Effector CD8-positive, alpha-beta T cell (primary cell): ENCODE data around the gene PLAAT4.
A peak's percentile ranks its signal among the peaks of the same experiment; 100 is the strongest.
"Not testable (repeated sequence)": the region's sequence is repeated elsewhere in the genome, so short reads cannot be mapped to it uniquely, and the experiment has no call there.

Experiments used
- DNase-seq: peaks from one replicate; lab custom pipeline; 2025; lab: John Stamatoyannopoulos, UW

PLAAT4 gene

GRCh38 chr11:63543711-63544110, 7.1 kb downstream of the PLAAT4 start:
- no peak for DNase-seq

DNA sequence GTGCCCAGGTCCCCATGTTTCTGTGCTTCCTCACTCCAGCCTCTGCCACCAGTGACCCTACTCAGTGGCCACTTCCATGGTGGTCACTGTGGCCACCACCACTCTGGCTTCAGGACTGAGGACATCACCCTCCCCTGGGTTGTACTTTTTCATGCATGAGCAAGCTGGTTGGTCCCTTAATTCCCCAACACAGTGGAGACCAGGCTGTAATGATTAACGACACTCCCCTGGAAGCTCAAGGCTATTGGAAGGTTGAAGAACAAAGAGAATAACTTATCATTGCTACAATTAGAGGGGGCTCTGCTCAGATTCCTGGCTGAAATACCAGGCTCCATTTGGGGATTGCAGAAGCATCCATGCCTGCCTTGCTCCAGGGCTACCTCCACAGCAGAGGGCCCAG, 10.5 kb downstream of the PLAAT4 start:
- DNase-seq, result no peak

DNA sequence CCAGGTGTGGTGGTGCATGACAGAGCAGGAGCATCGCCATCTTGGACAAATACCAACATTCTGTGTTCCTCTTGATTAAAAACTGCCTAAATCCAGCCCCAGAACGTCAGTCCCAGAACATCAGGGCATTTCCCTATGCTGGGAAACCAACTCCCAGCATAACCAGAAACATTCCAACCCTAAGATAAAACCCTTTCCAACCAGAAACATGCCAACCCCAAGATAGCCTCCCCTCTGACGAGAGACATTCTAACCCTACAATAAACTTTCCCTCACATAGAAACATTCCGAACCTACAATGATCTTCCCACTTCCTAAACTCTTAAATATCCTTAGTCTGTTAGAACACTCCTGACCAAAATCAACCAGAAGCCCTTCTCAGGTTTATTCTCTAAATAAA, 11.6 kb downstream of the PLAAT4 start:
- DNase-seq, result no peak

GRCh38 chr11:63549411-63549810, 12.8 kb downstream of the PLAAT4 start:
- DNase-seq, result no peak

DNA sequence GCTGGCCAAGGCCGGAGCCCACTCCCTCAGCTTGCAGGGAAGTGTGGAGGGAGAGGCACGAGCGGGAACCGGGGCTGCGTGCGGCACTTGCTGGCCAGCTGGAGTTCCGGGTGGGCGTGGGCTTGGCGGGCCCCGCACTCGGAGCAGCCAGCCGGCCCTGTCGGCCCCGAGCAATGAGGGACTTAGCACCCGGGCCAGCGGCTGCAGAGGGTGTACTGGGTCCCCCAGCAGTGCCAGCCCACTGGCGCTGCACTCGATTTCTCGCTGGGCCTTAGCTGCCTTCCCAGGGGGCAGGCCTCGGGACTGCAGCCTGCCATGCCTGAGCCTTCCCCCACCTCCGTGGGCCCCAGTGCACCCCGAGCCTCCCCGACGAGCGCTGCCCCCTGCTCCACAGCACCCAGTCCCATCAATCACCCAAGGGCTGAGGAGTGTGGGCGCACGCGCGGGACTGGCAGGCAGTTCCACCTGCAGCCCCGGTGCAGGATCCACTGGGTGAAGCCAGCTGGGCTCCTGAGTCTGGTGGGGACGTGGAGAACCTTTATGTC, 13.6 kb downstream of the PLAAT4 start:
- not testable (repeated sequence) for DNase-seq

DNA sequence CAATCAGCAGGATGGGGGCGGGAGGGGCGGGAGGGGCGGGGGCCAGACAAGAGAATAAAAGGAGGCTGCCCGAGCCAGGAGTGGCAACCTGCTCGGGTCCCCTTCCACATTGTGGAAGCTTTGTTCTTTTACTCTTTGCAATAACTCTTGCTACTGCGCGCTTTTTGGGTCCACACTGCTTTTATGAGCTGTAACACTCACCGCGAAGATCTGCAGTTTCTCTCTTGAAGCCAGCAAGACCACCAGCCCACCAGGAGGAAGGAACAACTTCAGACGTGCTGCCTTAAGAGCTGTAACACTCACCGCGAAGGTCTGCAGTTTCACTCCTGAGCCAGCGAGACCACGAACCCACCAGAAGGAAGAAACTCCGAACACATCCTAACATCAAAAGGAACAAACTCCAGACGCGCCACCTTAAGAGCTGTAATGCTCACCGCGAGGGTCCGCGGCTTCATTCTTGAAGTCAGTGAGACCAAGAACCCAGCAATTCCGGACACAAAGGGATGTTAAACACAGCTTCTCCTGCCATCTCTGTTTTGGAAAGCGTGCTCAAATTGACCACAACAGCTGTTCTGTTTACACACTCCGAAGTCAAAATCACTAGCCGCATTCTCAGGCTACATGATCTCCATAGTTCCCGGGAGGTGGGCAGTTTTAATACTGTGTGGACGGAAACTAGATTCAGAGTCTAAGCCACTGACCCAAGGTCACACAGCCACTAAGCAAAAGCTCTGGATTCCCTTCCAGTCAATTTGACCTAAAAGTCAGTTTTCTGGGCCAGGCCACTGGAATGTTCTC, 14.7 kb downstream of the PLAAT4 start:
- DNase-seq, result peak; percentile 36

DNA sequence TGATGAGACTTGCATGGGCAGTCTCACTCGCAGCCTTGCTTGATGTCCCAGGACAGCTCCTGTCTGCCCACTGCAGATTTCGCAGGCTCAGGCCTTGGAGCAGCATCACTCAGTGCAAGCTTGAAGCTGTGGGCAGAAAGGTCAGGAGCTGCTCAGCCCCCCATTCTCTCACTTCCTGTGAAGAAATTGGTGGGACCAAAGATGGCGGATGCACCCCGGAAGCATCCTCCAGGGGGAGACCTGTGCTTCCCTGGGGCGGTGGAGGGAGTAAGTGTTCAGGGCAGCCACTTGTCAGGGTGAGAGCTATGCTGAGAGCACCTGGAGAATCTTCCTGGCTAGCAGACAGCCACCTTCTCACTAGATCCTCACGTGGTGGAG, 15.3 kb downstream of the PLAAT4 start:
- DNase-seq, result peak; percentile 24

- no peak for DNase-seq
Measured at GRCh38 chr11:63552921-63553320, 16.3 kb downstream of the PLAAT4 start.

DNA sequence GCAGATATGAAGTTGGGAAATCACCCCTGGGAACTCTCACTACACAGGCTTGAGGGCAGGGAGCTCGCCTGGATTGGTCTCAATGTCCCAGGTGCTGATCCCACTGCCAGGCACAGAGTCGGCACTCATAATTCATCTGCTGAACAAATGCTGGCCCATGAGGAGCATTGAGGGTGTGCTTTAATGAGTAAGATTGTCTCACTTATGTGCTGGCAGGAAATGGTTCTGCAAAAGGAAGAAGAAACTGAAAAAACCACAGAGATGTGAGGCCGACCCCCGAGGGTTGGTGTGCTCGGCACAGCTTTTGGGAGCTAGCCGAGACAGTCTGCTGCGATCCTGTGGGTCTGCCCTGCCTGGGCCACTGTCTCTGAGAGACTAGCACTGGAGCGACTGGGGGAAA, 17.2 kb downstream of the PLAAT4 start:
- no peak for DNase-seq

GRCh38 chr11:63554877-63555223, 18.2 kb downstream of the PLAAT4 start:
- DNase-seq, result no peak

GRCh38 chr11:63556404-63557013, 19.9 kb downstream of the PLAAT4 start:
- DNase-seq, result no peak

GRCh38 chr11:63557570-63557969, 21.0 kb downstream of the PLAAT4 start:
- DNase-seq, result no peak

DNA sequence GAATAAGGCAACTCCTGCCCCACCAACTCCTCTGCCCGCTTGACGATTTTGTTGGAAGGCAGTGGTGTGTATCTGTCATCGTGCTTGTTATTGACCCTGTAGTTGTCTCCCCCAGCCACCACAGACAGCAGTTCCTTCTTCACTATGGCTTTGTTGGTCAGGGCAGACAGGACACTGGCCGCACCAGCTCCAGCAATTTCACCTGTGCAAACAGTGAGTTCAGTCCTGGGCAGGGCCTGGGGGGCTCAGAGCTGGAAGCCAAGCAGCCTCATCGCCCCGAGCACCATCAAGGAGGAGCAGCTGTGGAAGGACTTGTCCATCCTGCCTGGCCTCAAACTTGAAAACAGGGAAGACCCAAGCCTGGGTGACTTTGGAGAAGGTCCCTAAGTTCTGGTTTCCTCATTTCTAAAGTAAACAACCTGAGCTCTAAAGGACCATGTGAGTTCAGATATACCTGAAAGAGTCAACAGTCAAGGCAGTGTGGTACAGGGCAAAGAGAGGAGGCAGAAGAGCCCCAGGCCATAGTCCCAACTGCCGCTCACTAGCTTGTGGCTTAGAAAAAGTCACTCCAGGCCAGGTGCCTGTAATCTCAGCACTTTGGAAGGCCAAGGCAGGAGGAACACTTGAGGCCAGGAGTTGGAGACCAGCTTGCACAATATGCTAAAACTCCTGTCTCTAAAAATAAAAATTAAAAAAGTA, 22.0 kb downstream of the PLAAT4 start:
- DNase-seq, result no peak

DNA sequence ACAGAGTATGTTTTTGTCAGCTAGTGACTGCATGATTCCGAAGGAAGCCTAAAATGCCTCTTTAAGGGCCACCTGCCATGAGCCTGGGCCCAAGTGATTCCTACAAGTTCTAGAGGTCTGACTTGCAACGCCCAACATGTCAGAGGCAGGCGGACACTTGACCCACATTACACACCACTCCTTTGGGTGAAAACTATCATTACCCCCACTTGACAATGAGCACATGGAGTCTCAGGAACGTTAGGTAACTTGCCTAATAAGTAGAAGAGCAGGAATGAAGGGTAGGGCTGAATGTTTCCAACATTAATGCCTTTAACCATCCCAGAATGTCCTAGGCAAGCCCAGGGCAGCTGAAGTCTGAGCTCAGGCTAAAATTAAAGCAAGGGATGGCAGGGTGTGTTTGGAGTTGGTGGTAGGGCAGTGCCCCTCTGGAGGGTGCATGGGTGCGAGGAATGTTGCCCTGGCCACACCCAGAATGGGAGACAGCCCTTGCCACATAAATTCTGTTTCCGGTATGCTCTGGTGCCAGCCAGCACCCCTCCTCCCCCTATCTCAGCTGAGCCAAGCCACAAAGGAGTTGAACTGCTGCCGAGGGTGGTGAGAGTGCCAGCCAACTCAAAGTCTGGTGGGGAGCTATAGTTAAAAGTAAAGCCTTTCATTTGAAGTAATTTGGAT, 24.0 kb downstream of the PLAAT4 start:
- DNase-seq, result no peak

DNA sequence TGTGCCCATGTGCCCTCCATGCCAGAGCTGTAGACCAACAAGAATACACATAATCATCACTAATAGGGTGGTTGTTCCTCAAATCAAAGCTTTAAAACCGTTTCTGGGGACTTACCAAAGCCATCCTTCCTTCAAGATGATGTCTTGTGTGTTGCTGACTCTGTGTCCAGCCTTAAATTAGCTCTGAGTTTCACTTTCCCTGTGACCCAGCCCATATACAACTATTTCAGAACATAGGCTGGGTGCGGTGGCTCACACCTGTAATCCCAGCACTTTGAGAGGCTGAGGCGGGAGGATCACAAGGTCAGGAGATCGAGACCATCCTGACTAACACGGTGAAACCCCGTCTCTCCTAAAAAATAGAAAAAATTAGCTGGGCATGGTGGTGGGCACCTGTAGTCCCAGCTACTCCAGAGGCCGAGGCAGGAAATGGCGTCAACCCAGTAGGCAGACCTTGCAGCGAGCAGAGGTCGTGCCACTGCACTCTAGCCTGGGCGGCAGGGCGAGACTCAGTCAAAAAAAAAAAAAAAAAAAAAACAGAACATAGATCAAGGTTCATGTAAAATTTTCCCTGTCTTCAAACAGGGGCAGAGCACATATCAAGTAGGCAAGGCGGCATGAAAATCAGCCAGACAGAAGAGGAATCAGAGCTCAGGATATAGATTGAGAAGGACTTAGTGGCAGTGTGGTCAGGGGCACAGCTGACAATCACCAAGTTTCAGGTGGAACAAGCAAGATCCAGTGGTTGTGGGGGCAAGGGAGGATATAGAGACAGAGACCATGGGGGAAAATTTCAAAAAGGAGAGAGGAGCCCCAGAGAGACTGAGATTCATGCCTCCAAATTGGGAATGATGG, 26.8 kb downstream of the PLAAT4 start, which contains the start of gene PLAAT2:
Gene PLAAT2, minus strand, starts transcription at position 179 of the 855 bp plus-strand sequence. Its CDS starts 55 bp downstream, at position 124.
- DNase-seq, result no peak

DNA sequence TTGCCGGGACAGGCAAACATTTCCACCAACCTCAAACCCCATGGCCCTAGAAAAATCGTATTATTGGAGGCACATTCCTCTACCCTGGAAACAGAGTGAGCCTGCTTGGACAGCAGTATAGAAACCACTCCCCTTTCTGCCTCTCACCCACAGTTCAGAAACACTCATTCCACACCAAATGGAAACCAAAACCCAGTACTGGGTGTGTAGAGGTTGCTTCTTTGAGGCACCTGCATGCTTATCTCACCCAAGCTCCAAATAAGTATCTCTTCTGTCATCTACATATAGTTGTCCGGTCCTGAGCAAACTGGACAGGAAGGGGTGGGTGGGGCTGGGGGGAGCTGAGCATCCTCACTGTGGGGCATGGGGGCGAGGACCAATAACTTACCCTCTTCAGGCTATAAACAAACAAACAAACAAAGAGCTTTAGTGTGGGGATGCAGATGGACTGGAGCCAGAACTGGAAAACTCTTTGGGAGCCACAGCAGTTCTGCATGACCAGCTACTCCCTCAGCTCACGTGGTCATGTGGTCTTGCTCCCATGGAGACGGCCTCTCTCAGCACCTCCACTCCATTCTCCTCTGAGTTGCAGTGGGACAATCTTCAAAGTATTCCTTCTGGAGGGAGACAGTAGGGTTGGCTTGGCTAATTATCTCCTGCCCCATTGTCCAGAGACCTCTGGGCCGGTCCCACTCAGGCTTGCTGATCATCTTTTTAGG, 27.6 kb downstream of the PLAAT4 start:
- no peak for DNase-seq

GRCh38 chr11:63564784-63565350, 28.3 kb downstream of the PLAAT4 start:
- no peak for DNase-seq

GRCh38 chr11:63567044-63567840, 30.6 kb downstream of the PLAAT4 start:
- peak; percentile 10 for DNase-seq

DNA sequence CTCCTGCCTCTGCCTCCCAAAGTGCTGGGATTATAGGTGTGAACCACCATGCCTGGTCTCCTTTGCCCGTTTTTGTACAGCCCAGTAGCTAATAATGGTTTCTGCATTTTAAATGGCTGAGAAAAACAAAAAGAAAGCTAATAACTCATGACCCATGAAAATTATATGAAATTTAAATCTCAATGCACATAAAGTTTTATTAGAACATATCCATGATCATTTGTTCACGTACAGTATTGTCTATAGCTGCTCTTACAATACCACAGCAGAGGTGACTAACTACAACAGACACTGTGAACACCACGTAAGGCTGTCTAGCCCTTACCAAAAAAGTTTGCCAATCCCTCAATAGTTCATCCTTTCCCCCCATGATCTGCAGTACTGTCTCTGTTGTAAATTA, 33.0 kb downstream of the PLAAT4 start:
- no peak for DNase-seq
